PC-3 (cell line): ENCODE results near the gene UPK1A. TPM values are rescaled to one million over a fixed set of nuclear protein-coding genes. Genes with fewer than 3 reads are reported as not detected.
A peak's percentile ranks its signal among the peaks of the same experiment; 100 is the strongest.

Experiments
- ATAC-seq: fragments of 200-7000 bp; cut with Tn5 transposase; 2 replicates; pipeline ENCODE4 v1.9.1; 2020; ENCODE audit warnings: mild to moderate bottlenecking, moderate library complexity
- BruUV-seq: library from RNA; stranded (reverse); fragments of 400-500 nt; replicated peaks from 2 replicates; lab custom pipeline; 2021; lab: Mats Ljungman, UMichigan
- CTCF ChIA-PET: fragments of 300-600 bp; sonication (Branson Sonifier 250); formaldehyde crosslinking; loops from one replicate; lab custom pipeline; 2022; ENCODE audit warnings: antibody characterized with exemption; lab: Charles Lee
- POLR2A ChIA-PET: fragments of 300-600 bp; sonication (Branson Sonifier 250); formaldehyde crosslinking; loops from one replicate; lab custom pipeline; 2022; ENCODE audit warnings: antibody characterized with exemption; ENCODE audit not compliant: unreplicated experiment; lab: Charles Lee
- DNase-seq: peaks from one replicate; pipeline ENCODE4 v3.0.0-alpha.2; 2015
- H2AFZ ChIP-seq: fragments of 300-600 bp; sonication (generic); 2 replicates; pipeline ENCODE4 v1.6.0; 2016; ENCODE audit warnings: antibody characterized with exemption, low read length
- H3F3A ChIP-seq: fragments of 300-600 bp; sonication (generic); one replicate; pipeline ENCODE4 v1.6.0; 2017; ENCODE audit warnings: antibody characterized with exemption, low read length, control low read depth, mild to moderate bottlenecking; ENCODE audit not compliant: unreplicated experiment
- H3K27ac ChIP-seq: fragments of 300-600 bp; sonication (generic); 2 replicates; pipeline ENCODE4 v1.5.1; 2016; ENCODE audit warnings: mild to moderate bottlenecking, low read length
- H3K27me3 ChIP-seq: fragments of 300-600 bp; sonication (generic); 2 replicates; pipeline ENCODE4 v1.6.1; 2016; ENCODE audit warnings: low read length, mixed read lengths
- H3K36me3 ChIP-seq: fragments of 300-600 bp; sonication (generic); 2 replicates; pipeline ENCODE4 v1.6.1; 2016; ENCODE audit warnings: low read depth, mixed run types, low read length, mixed read lengths
- H3K4me1 ChIP-seq: fragments of 300-600 bp; sonication (generic); 2 replicates; pipeline ENCODE4 v1.5.1; 2016; ENCODE audit warnings: low read length; ENCODE audit not compliant: insufficient read depth
- H3K4me2 ChIP-seq: fragments of 300-600 bp; sonication (generic); 2 replicates; pipeline ENCODE4 v1.6.0; 2016; ENCODE audit warnings: low read length
- H3K4me3 ChIP-seq: fragments of 300-600 bp; sonication (generic); 2 replicates; pipeline ENCODE4 v1.5.1; 2016; ENCODE audit warnings: mild to moderate bottlenecking, low read length, mixed read lengths
- H3K79me2 ChIP-seq: fragments of 300-600 bp; sonication (generic); 2 replicates; pipeline ENCODE4 v1.6.1; 2017; ENCODE audit warnings: low read length, mixed read lengths
- H3K9ac ChIP-seq: fragments of 300-600 bp; sonication (generic); 2 replicates; pipeline ENCODE4 v1.6.0; 2016; ENCODE audit warnings: mild to moderate bottlenecking, low read length
- H3K9me2 ChIP-seq: fragments of 300-600 bp; sonication (generic); replicated peaks from 2 replicates; pipeline ENCODE4 v1.6.1; 2016; ENCODE audit warnings: mixed run types, low read length, mixed read lengths
- H3K9me3 ChIP-seq: fragments of 300-600 bp; sonication (generic); 2 replicates; pipeline ENCODE4 v1.6.1; 2016; ENCODE audit warnings: low read length, mixed read lengths
- H4K20me1 ChIP-seq: fragments of 300-600 bp; sonication (generic); 2 replicates; pipeline ENCODE4 v1.6.1; 2016; ENCODE audit warnings: low read length, mixed read lengths
- CTCF ChIP-seq: fragments of 300-600 bp; sonication (generic); conservative IDR thresholded peaks from 2 replicates; pipeline ENCODE4 v1.5.1; 2017; ENCODE audit warnings: antibody characterized with exemption, low read depth, mild to moderate bottlenecking, low read length
- EZH2 ChIP-seq: fragments of 300-600 bp; sonication (generic); IDR thresholded peaks from one replicate; pipeline ENCODE4 v1.6.1; 2017; ENCODE audit warnings: antibody characterized with exemption, mild to moderate bottlenecking, low read length; ENCODE audit not compliant: unreplicated experiment
- EZH2phosphoT487 ChIP-seq: fragments of 300-600 bp; sonication (generic); IDR thresholded peaks from 2 replicates; pipeline ENCODE4 v1.6.1; 2018; ENCODE audit warnings: mild to moderate bottlenecking, antibody characterized with exemption, low read length, borderline replicate concordance
- intact Hi-C: fragments of 100-400 bp; cut with micrococcal nuclease; formaldehyde crosslinking; loops from 2 replicates; pipeline ENCODE4 v1.9.0; 2023
- total RNA-seq: library from RNA; depleted of rRNA; stranded (reverse); fragments of >200 nt; gene quantifications from 2 replicates; pipeline ENCODE4 v1.2.3, GENCODE V29; 2014

The UPK1A gene
- total RNA-seq, 1 experiment from 2014 or later, result not detected

- H4K20me1 ChIP-seq, result no peaks in the 10 kb centered on the region
- ATAC-seq (peak; percentile 100), DNase-seq (peak; percentile 96)
- no peaks in the 10 kb centered on the region for H3K36me3 ChIP-seq
- no peaks in the 10 kb centered on the region for H3K9me3 ChIP-seq
- H3K4me2 ChIP-seq, result peak overlapping the region; percentile 97
- POLR2A ChIA-PET, result no interaction called here
- TF ChIP-seq EZH2phosphoT487 (no peak), EZH2 (no peak), CTCF (no peak)
- no TSS peak for BruUV-seq
- peak overlapping the region; percentile 84 for H3K4me3 ChIP-seq
- intact Hi-C loops, result loop anchor here (2.0 kb wide), 1 partner anchor 14 kb away; no protein-coding TSS in a partner anchor
- H3K79me2 ChIP-seq, result no peaks in the 10 kb centered on the region
- CTCF ChIA-PET, result interaction anchor here (0.6 kb wide), 2 partner anchors 57 to 114 kb away, joined by 3 read pairs; no protein-coding TSS in a partner anchor
- no peaks in the 10 kb centered on the region for H3K27me3 ChIP-seq
- H3K9ac ChIP-seq, result no peak overlapping the region
- H3F3A ChIP-seq, result no peaks in the 10 kb centered on the region
- H3K27ac ChIP-seq, result no peak overlapping the region
- H3K9me2 ChIP-seq, result no peaks in the 10 kb centered on the region
- peak overlapping the region; percentile 99 for H2AFZ ChIP-seq
- H3K4me1 ChIP-seq, result no peaks in the 10 kb centered on the region
These were observed 36.1 kb downstream of the UPK1A start for GRCh38 chr19:35702223-35703012.

GRCh38 chr19:35703343-35703742 is 37.0 kb downstream of the UPK1A start:
- CTCF ChIA-PET, result interaction anchor here (0.6 kb wide), 1 partner anchor 113 kb away, joined by 3 read pairs; no protein-coding TSS in a partner anchor
- POLR2A ChIA-PET, result no interaction called here
- intact Hi-C loops, result loop anchor here (2.0 kb wide), 1 partner anchor 13 kb away; no protein-coding TSS in a partner anchor

More at GRCh38 chr19:35703343-35703742, 37.0 kb downstream of the UPK1A start:
- H3K4me2 ChIP-seq, result no peak overlapping the region
- H3K79me2 ChIP-seq, result no peaks in the 10 kb centered on the region
- ATAC-seq (no peak), DNase-seq (no peak)
- H4K20me1 ChIP-seq, result no peaks in the 10 kb centered on the region
- no TSS peak for BruUV-seq
- no peak for TF ChIP-seq EZH2phosphoT487
- no peak for TF ChIP-seq EZH2
- no peak for TF ChIP-seq CTCF
- H3K9me2 ChIP-seq, result no peaks in the 10 kb centered on the region
- H3K27ac ChIP-seq, result no peak overlapping the region
- H3K4me1 ChIP-seq, result no peaks in the 10 kb centered on the region
- H3K36me3 ChIP-seq, result no peaks in the 10 kb centered on the region
- no peaks in the 10 kb centered on the region for H3K27me3 ChIP-seq
- H3K9me3 ChIP-seq, result no peaks in the 10 kb centered on the region
- H2AFZ ChIP-seq, result no peak overlapping the region; the same call in 1 of the 2 replicates
- H3F3A ChIP-seq, result no peaks in the 10 kb centered on the region
- no peak overlapping the region for H3K4me3 ChIP-seq
- no peak overlapping the region for H3K9ac ChIP-seq
